ENCODE results near the gene FADS2. TPM values are rescaled to one million over a fixed set of nuclear protein-coding genes. Genes with fewer than 3 reads are reported as not detected.

FADS2 gene
- total and polyA plus RNA-seq, 9 of the 15 experiments (the other 6 are each of a cell fraction or from before 2014, with no cell fraction given): 2.9 to 42.8 (median 16.2) TPM

DNA sequence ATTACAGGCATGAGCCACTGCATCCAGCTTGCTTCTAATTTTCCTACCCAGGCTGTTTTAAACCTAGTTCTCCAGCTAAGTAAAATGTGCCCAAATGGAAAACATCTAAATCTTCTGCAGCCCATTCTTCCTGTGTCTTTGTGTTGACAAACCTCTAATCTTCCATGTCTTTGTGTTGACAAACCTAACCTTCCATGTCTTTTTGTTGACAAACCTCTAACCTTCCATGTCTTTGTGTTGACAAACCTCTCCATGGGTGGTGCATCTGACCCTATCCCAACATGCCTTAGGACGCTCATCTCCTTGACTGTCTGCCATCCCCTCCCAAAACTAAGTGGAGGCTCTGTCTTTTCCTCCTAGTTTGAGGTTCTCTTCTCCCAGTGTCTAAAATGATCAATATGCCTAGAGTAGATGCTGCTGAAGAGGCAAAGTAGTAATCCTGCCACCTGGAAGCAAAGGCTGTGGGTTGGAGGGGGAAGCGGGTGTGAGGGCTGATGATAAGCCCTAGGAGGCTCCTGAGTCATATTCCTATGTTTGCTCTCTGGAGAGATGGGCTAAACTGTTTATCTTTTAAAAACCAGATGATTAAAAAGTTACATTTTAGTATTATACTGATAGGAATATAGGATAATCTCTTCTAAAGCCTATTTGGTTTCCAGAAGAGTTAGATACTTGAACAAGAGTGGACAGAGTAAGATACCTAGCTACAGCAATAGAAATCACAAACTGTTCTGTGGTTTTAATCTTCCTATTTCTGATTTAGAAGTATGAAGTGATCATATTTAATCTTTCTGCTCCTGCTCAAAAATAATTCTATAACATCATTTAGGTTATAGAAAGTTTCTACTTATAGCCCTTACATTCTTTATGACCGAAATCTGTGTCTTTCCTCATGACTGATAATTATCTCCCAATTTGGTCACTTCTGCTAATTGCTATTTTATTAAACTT is 27.5 kb upstream of the FADS2 start (continued):
- TF ChIP-seq, protein P1, sequence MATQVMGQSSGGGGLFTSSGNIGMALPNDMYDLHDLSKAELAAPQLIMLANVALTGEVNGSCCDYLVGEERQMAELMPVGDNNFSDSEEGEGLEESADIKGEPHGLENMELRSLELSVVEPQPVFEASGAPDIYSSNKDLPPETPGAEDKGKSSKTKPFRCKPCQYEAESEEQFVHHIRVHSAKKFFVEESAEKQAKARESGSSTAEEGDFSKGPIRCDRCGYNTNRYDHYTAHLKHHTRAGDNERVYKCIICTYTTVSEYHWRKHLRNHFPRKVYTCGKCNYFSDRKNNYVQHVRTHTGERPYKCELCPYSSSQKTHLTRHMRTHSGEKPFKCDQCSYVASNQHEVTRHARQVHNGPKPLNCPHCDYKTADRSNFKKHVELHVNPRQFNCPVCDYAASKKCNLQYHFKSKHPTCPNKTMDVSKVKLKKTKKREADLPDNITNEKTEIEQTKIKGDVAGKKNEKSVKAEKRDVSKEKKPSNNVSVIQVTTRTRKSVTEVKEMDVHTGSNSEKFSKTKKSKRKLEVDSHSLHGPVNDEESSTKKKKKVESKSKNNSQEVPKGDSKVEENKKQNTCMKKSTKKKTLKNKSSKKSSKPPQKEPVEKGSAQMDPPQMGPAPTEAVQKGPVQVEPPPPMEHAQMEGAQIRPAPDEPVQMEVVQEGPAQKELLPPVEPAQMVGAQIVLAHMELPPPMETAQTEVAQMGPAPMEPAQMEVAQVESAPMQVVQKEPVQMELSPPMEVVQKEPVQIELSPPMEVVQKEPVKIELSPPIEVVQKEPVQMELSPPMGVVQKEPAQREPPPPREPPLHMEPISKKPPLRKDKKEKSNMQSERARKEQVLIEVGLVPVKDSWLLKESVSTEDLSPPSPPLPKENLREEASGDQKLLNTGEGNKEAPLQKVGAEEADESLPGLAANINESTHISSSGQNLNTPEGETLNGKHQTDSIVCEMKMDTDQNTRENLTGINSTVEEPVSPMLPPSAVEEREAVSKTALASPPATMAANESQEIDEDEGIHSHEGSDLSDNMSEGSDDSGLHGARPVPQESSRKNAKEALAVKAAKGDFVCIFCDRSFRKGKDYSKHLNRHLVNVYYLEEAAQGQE (IDR thresholded peaks at IDR 0.05; ENCODE audit: borderline replicate concordance): peak; percentile 19; the same call in 1 of the 2 replicates
- TF ChIP-seq, protein P1 (CRISPR knock-in tag; IDR thresholded peaks at IDR 0.05; ENCODE audit: low read depth): no peak
- TF ChIP-seq COPS2 (conservative IDR thresholded peaks at IDR 0.05) (no peak), STAT5A (IDR thresholded peaks at IDR 0.05; ENCODE audit: borderline replicate concordance, low read length) (peak; percentile 87), TRIM28 (IDR thresholded peaks at IDR 0.05) (0 out of 2 replicates have a peak, but pooled peaks have one; percentile 23), SAFB (IDR thresholded peaks at IDR 0.05; ENCODE audit: borderline replicate concordance, low read depth, low read length) (no peak), ZBED1 (IDR thresholded peaks at IDR 0.05) (0 out of 2 replicates have a peak, but pooled peaks have one; percentile 74), CCNT2 (IDR thresholded peaks at IDR 0.05; ENCODE audit: borderline replicate concordance, extremely low read depth, insufficient read length, low read depth, low read length) (peak; percentile 41), ELF4 (CRISPR knock-in tag; IDR thresholded peaks at IDR 0.05) (no peak), NR2C2 (CRISPR knock-in tag; IDR thresholded peaks at IDR 0.05) (no peak), NR2C2 (tag; IDR thresholded peaks at IDR 0.05) (no peak), PTTG1 (tag; IDR thresholded peaks at IDR 0.05; ENCODE audit: low read depth) (no peak), ILF3 (IDR thresholded peaks at IDR 0.05; ENCODE audit: borderline replicate concordance) (no peak; the same call in 1 of the 2 replicates), PRMT5 (CRISPR knock-in tag; IDR thresholded peaks at IDR 0.05) (no peak), TCF3 (CRISPR knock-in tag; IDR thresholded peaks at IDR 0.05) (peak; percentile 97)
- TF ChIP-seq, protein P2, sequence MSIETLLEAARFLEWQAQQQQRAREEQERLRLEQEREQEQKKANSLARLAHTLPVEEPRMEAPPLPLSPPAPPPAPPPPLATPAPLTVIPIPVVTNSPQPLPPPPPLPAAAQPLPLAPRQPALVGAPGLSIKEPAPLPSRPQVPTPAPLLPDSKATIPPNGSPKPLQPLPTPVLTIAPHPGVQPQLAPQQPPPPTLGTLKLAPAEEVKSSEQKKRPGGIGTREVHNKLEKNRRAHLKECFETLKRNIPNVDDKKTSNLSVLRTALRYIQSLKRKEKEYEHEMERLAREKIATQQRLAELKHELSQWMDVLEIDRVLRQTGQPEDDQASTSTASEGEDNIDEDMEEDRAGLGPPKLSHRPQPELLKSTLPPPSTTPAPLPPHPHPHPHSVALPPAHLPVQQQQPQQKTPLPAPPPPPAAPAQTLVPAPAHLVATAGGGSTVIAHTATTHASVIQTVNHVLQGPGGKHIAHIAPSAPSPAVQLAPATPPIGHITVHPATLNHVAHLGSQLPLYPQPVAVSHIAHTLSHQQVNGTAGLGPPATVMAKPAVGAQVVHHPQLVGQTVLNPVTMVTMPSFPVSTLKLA (conservative IDR thresholded peaks at IDR 0.05): peak in 1 of 2 experiments; percentile 47; a peak in 1 of 4 replicates
- TF ChIP-seq, protein P3, sequence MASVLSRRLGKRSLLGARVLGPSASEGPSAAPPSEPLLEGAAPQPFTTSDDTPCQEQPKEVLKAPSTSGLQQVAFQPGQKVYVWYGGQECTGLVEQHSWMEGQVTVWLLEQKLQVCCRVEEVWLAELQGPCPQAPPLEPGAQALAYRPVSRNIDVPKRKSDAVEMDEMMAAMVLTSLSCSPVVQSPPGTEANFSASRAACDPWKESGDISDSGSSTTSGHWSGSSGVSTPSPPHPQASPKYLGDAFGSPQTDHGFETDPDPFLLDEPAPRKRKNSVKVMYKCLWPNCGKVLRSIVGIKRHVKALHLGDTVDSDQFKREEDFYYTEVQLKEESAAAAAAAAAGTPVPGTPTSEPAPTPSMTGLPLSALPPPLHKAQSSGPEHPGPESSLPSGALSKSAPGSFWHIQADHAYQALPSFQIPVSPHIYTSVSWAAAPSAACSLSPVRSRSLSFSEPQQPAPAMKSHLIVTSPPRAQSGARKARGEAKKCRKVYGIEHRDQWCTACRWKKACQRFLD (CRISPR knock-in tag; IDR thresholded peaks at IDR 0.05): peak; percentile 87
